Measurements from ENCODE around the gene GNPDA1. TPM values are rescaled to one million over a fixed set of nuclear protein-coding genes. Genes with fewer than 3 reads are reported as not detected.

GNPDA1 gene
- total RNA-seq = 80.3 and 81.7 TPM in 2 replicates

DNA sequence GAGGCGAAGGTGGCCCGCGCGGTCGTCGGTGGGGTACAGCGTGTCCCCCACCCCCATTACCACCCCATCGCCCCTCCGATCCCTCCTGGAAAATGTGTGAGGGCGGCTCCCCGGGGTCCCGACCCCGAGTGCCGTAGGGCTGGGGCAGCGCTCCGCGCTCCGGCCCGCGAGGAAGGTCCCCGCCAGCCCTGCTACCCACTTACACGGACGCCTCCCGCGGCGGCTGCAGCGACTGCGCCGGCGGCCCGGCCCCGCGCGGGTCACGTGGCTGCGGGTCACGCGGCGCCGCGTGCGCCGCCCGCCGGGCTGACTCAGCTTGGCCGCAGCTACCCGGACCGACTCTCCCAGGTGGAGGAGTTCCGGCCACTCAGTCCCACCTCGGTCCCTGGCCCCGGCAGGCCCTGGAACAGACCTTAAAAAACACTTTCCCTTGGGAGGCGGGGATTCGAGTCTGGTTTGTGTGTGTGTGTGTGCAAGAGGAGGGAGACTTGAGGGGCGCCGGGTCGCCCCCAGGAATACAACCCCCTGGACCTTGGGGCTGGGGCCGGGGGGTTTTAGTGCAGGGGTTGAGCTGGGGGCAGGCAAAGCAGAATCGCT, at the start of gene GNPDA1:
GNPDA1 (minus strand) TSS at position 236 of the 597 bp plus-strand sequence. CDS start 992 bp downstream, outside the sequence.

DNA sequence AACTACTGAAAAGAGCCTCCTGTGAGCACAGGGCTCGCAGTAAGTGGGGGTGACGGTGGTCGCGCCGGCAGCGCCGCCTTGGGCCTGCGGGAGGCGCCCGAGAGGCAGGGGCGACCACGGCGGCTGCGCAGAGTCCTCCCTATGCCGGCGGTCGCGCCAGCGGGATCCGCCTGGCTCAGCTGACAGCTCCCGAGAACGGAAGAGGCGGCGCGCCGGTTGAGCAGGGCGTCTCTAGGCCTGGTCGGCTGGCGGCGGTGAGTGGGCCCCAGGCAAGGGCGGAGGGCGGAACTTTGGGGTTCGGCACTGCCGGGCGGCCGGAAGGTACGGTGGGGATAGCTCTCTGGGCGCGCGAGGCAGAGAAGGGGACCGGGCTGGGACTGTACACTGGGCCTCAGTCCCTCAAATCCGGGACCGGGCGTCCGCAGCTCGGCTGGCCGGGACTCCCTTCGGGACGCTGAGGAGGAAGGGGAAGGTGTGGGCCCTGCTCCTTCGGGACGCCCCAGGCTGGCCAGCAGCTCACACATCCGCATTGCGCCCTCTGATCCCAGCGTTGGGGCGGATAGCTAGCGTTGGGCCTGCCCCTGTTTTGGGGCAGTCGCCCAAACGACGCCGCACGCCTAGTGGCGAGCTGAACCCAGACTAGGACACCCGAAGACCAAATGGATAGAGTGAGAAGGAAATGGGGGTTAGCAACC, 43.8 kb downstream of the GNPDA1 start, which contains the start of gene RNF14:
RNF14 (plus strand) TSS at position 192 of the 695 bp plus-strand sequence. CDS start 4,484 bp downstream, outside the sequence.

GRCh38 chr5:141958113-141958512, 54.7 kb downstream of the GNPDA1 start, which contains the start of gene PCDH12:
Gene PCDH12, minus strand, starts transcription at chr5:141958202. Its CDS starts 351 bp downstream, at chr5:141957851.

Other genes with a start within 250 kb of the GNPDA1 start
- gene PCDH1, start 134.6 kb downstream of the GNPDA1 start, total RNA-seq = 0.60 and 0.89 TPM in 2 replicates
- gene DELE1, start 89.2 kb downstream of the GNPDA1 start, total RNA-seq = 37.1 and 43.3 TPM in 2 replicates
- under 0.01 and 0.05 TPM in 2 replicates for gene PCDH12, start 54.8 kb downstream of the GNPDA1 start, total RNA-seq
- gene RNF14, start 43.9 kb downstream of the GNPDA1 start, total RNA-seq = 82.8 and 103 TPM in 2 replicates
- gene NDFIP1, start 95.8 kb upstream of the GNPDA1 start, total RNA-seq = 76.9 and 125 TPM in 2 replicates

Data from smooth muscle cell of the umbilical artery (primary cell).